Measurements from ENCODE around the gene TBC1D2B.

TBC1D2B gene

DNA sequence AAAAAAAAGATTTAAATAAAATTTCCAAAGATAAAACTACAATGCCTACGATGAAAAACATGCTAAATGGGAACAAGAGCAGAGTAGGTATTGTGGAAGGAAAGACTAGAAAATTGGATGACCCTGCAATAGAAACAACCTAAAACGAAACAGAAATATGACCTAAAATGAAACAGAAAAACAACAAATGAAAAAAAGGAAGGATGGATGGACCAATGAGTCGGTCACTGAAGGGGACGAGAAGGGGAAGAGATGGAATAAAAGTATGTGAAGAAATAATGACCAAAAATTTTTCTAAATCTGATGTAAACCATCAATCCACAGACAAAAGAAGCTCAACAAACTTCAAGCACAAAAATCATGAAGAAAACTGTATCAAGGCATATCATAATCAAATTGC is 44.8 kb downstream of the TBC1D2B start:
- TF ChIP-seq FOXP2 (optimal IDR thresholded peaks at IDR 0.05; ENCODE audit: borderline replicate concordance, extremely low read depth, extremely low read length, insufficient read depth) (no peak), TAF1 (IDR thresholded peaks at IDR 0.05; ENCODE audit: borderline replicate concordance, insufficient read depth, low read length) (no peak), POLR2AphosphoS5 (IDR thresholded peaks at IDR 0.05; ENCODE audit: low read depth, low read length) (no peak), SIN3A (IDR thresholded peaks at IDR 0.05; ENCODE audit: borderline replicate concordance, insufficient read depth, low read length) (no peak)
- TF ChIP-seq, protein P1, sequence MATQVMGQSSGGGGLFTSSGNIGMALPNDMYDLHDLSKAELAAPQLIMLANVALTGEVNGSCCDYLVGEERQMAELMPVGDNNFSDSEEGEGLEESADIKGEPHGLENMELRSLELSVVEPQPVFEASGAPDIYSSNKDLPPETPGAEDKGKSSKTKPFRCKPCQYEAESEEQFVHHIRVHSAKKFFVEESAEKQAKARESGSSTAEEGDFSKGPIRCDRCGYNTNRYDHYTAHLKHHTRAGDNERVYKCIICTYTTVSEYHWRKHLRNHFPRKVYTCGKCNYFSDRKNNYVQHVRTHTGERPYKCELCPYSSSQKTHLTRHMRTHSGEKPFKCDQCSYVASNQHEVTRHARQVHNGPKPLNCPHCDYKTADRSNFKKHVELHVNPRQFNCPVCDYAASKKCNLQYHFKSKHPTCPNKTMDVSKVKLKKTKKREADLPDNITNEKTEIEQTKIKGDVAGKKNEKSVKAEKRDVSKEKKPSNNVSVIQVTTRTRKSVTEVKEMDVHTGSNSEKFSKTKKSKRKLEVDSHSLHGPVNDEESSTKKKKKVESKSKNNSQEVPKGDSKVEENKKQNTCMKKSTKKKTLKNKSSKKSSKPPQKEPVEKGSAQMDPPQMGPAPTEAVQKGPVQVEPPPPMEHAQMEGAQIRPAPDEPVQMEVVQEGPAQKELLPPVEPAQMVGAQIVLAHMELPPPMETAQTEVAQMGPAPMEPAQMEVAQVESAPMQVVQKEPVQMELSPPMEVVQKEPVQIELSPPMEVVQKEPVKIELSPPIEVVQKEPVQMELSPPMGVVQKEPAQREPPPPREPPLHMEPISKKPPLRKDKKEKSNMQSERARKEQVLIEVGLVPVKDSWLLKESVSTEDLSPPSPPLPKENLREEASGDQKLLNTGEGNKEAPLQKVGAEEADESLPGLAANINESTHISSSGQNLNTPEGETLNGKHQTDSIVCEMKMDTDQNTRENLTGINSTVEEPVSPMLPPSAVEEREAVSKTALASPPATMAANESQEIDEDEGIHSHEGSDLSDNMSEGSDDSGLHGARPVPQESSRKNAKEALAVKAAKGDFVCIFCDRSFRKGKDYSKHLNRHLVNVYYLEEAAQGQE (IDR thresholded peaks at IDR 0.05; ENCODE audit: insufficient read depth in 1 of 2, low read depth in 2 of 2, low read length in 2 of 2), result no peak

DNA sequence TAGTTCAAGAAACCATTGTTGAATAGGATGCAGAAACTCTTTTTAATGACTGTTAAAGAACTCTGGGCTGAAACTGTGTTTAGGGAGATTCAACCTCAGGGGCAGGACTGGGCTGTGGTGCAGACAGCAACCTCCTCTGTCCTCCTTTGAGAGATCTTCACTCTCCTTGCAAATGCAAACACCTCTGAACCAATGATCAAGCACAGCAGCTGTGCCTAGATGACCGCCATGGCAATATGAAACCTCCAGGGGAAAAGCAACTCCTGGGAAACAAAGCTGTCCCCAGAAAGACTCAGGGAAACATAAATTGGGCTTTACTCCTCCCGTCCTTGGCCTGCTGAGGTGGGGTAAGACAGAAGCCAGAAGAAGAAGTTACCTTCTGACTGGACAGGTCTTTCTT is 52.6 kb downstream of the TBC1D2B start:
- no peak for TF ChIP-seq FOXP2 (optimal IDR thresholded peaks at IDR 0.05; ENCODE audit: borderline replicate concordance, extremely low read depth, extremely low read length, insufficient read depth)
- TF ChIP-seq SIN3A (IDR thresholded peaks at IDR 0.05; ENCODE audit: borderline replicate concordance, insufficient read depth, low read length), result no peak
- TF ChIP-seq TAF1 (IDR thresholded peaks at IDR 0.05; ENCODE audit: borderline replicate concordance, insufficient read depth, low read length), result no peak
- TF ChIP-seq, protein P1 (IDR thresholded peaks at IDR 0.05; ENCODE audit: insufficient read depth in 1 of 2, low read depth in 2 of 2, low read length in 2 of 2), result no peak
- TF ChIP-seq POLR2AphosphoS5 (IDR thresholded peaks at IDR 0.05; ENCODE audit: low read depth, low read length), result no peak

DNA sequence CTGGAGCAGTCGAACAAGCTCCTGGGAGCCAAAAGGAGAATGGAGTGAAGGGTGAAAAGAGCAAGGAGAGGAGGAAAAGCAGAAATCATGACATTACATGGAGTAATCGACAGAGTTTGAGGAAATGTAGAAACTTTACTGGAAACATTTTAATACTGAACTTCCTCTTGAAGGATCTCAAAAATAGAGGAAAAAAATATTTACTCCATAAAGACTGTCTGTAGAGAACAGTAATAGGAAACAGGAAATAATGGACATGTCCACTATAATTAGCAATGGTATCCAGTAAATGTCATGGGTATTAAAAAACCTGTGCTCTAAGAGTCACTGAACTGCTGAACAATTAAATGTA is 53.0 kb downstream of the TBC1D2B start:
- TF ChIP-seq POLR2AphosphoS5 (IDR thresholded peaks at IDR 0.05; ENCODE audit: low read depth, low read length), result no peak
- TF ChIP-seq, protein P1 (IDR thresholded peaks at IDR 0.05; ENCODE audit: insufficient read depth in 1 of 2, low read depth in 2 of 2, low read length in 2 of 2), result no peak
- no peak for TF ChIP-seq FOXP2 (optimal IDR thresholded peaks at IDR 0.05; ENCODE audit: borderline replicate concordance, extremely low read depth, extremely low read length, insufficient read depth)
- no peak for TF ChIP-seq TAF1 (IDR thresholded peaks at IDR 0.05; ENCODE audit: borderline replicate concordance, insufficient read depth, low read length)
- TF ChIP-seq SIN3A (IDR thresholded peaks at IDR 0.05; ENCODE audit: borderline replicate concordance, insufficient read depth, low read length), result no peak

DNA sequence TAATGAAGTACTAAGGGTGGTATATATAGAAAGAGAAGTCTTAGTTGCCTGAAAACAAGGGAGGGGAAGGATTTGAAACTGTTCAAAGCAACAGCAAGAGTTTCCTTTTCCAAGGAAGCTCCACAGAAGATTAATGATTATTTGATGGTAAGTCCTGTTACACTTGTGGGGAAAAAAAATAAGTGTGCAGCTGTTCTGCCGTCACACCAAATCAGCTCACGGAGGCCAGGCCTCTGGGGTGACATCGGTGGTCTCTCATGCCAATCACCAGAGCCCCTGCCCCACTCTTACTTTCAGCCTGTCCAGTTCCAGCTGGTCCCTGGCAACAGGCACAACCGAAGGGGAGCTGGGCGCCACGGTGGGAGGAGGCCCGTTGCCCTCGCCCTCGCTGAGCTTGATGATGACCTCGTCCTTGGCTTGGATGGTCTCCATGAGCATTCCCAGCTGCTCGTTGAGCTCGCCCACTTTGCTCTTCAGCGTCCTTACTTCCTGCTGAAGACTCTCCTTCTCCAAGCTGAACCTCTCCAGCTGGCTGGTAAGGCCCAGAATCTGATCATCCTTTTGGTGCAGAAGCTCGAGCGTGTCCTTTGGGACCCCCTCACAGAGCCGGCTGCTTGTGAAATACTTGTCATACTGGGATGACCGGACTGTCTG is 53.5 kb downstream of the TBC1D2B start:
- no peak for TF ChIP-seq TAF1 (IDR thresholded peaks at IDR 0.05; ENCODE audit: borderline replicate concordance, insufficient read depth, low read length)
- TF ChIP-seq, protein P1 (IDR thresholded peaks at IDR 0.05; ENCODE audit: insufficient read depth in 1 of 2, low read depth in 2 of 2, low read length in 2 of 2), result no peak
- TF ChIP-seq FOXP2 (optimal IDR thresholded peaks at IDR 0.05; ENCODE audit: borderline replicate concordance, extremely low read depth, extremely low read length, insufficient read depth), result no peak
- TF ChIP-seq POLR2AphosphoS5 (IDR thresholded peaks at IDR 0.05; ENCODE audit: low read depth, low read length), result no peak
- no peak for TF ChIP-seq SIN3A (IDR thresholded peaks at IDR 0.05; ENCODE audit: borderline replicate concordance, insufficient read depth, low read length)
